K562 (cell line): ENCODE data around the gene SAMD10. TPM values are rescaled to one million over a fixed set of nuclear protein-coding genes. Genes with fewer than 3 reads are reported as not detected.
"Not testable (repeated sequence)": the region's sequence is repeated elsewhere in the genome, so short reads cannot be mapped to it uniquely, and the experiment has no call there.

Experiments used
- ATAC-seq: fragments of 200-7000 bp; cut with Tn5 transposase; 3 replicates; pipeline ENCODE4 v1.9.1; 2020; ENCODE audit warnings: moderate library complexity
- BruUV-seq: library from RNA; stranded (reverse); fragments of 400-500 nt; replicated peaks from 2 replicates; lab custom pipeline; 2021; lab: Mats Ljungman, UMichigan
- CTCF ChIA-PET: fragments of 300-600 bp; formaldehyde crosslinking; extraction: SDS; loops from one replicate; lab custom pipeline; 2021; ENCODE audit warnings: low intra/inter-chr PET ratio; lab: Yijun Ruan, JAX
- POLR2A ChIA-PET: fragments of 300-600, 350-650 bp; sonication (Branson Sonifier 250); formaldehyde crosslinking; extraction: SDS; loops from one replicate; lab custom pipeline; 2021; ENCODE audit warnings: antibody characterized with exemption, inconsistent platforms; lab: Yijun Ruan, JAX
- DNase-seq, 4 experiments: peaks; one replicate each; pipeline versions ENCODE4 v3.0.0 to v3.0.0-alpha.2; 2011 to 2018; ENCODE audit warnings: low spot score in 3 of 4, mixed read lengths in 3 of 4; ENCODE audit errors: extremely low read depth in 1 of 4
- FAIRE-seq: peaks from 2 replicates; lab custom pipeline; 2011; peaks lifted over from hg19 to GRCh38; lab: Jason Lieb, UNC
- H2AFZ ChIP-seq: 2 replicates; pipeline ENCODE4 v1.6.0; 2011; ENCODE audit warnings: low read depth, low read length, control low read depth, inconsistent platforms
- H3K27ac ChIP-seq: fragments of 200-600 bp; 3 replicates; pipeline ENCODE4 v1.8.0; 2011; ENCODE audit warnings: low read depth, mild to moderate bottlenecking, control low read depth, inconsistent platforms, low read length, moderate library complexity, mixed read lengths; ENCODE audit errors: extremely low read depth
- H3K27me3 ChIP-seq, 2 experiments: fragments of 300-600 bp in 1 of 2; 2 replicates in 1 of 2; 3 replicates in 1 of 2; pipeline versions ENCODE4 v1.6.0 to v1.8.0; 2011; ENCODE audit warnings: inconsistent platforms in 2 of 2, low read length in 2 of 2, mild to moderate bottlenecking in 1 of 2, mixed read lengths in 1 of 2, moderate library complexity in 1 of 2; ENCODE audit not compliant: control insufficient read depth in 2 of 2, insufficient read depth in 2 of 2
- H3K36me3 ChIP-seq: fragments of 300-600 bp; 3 replicates; pipeline ENCODE4 v1.8.0; 2011; ENCODE audit warnings: mild to moderate bottlenecking, low read length, inconsistent platforms; ENCODE audit not compliant: control insufficient read depth, insufficient read depth
- H3K4me1 ChIP-seq, 2 experiments: fragments of 200-600 bp in 1 of 2; replicated peaks in 1 of 2; 2 replicates in 1 of 2; 3 replicates in 1 of 2; pipeline versions ENCODE4 v1.5.1 to v1.8.0; 2011; ENCODE audit warnings: inconsistent platforms in 2 of 2, low read length in 2 of 2, mild to moderate bottlenecking in 1 of 2, mixed read lengths in 1 of 2, moderate library complexity in 1 of 2; ENCODE audit not compliant: control insufficient read depth in 2 of 2, insufficient read depth in 2 of 2
- H3K4me2 ChIP-seq: 2 replicates; pipeline ENCODE4 v1.6.1; 2011; ENCODE audit warnings: low read length, control low read depth, inconsistent platforms, mixed read lengths; ENCODE audit not compliant: insufficient read depth
- H3K4me3 ChIP-seq: fragments of 200-600 bp; sonication (generic), shearing (Covaris generic); 2 replicates; pipeline ENCODE4 v1.5.1; 2016; ENCODE audit warnings: control low read depth, inconsistent platforms
- H3K79me2 ChIP-seq: fragments of 200-600 bp; 3 replicates; pipeline ENCODE4 v1.8.0; 2011; ENCODE audit warnings: low read length, inconsistent platforms; ENCODE audit not compliant: control insufficient read depth, insufficient read depth
- H3K9ac ChIP-seq, 2 experiments: 2 replicates each; pipeline versions ENCODE4 v1.6.0 to v1.6.1; 2011; ENCODE audit warnings: low read depth in 2 of 2, low read length in 2 of 2, control low read depth in 1 of 2, inconsistent platforms in 1 of 2, mild to moderate bottlenecking in 1 of 2, mixed read lengths in 1 of 2; ENCODE audit not compliant: insufficient read depth in 1 of 2
- H3K9me1 ChIP-seq: one replicate; pipeline ENCODE4 v1.6.0; 2011; ENCODE audit warnings: inconsistent platforms, mild to moderate bottlenecking, low read length, moderate library complexity; ENCODE audit not compliant: control insufficient read depth, insufficient read depth
- H3K9me3 ChIP-seq: replicated peaks from 2 replicates; pipeline ENCODE4 v1.5.1; 2011; ENCODE audit warnings: low read depth, low read length, inconsistent platforms; ENCODE audit not compliant: control insufficient read depth, insufficient read depth
- H4K20me1 ChIP-seq: replicated peaks from 2 replicates; pipeline ENCODE4 v1.6.1; 2011; ENCODE audit warnings: low read length, inconsistent platforms, mixed read lengths; ENCODE audit not compliant: control insufficient read depth, insufficient read depth
- CREBBP ChIP-seq: IDR thresholded peaks from one replicate; pipeline ENCODE4 v1.6.1; 2012; ENCODE audit warnings: low read depth, mild to moderate bottlenecking, control low read depth, inconsistent platforms, low read length
- EGR1 ChIP-seq: fragments of 450-650 bp; conservative IDR thresholded peaks from 2 replicates; pipeline ENCODE4 v1.6.1; 2017; ENCODE audit warnings: mild to moderate bottlenecking
- HNRNPUL1 ChIP-seq: fragments of 200-400 bp; formaldehyde crosslinking; IDR thresholded peaks from 2 replicates; pipeline ENCODE4 v1.6.1; 2017; ENCODE audit warnings: low read length
- PHTF2 ChIP-seq: fragments of 250-450 bp; sonication (Bioruptor Pico); IDR thresholded peaks from 2 replicates; pipeline ENCODE4 v1.5.0; 2021; ENCODE audit warnings: mild to moderate bottlenecking
- ZNF146 ChIP-seq: IDR thresholded peaks from one replicate; pipeline ENCODE4 v1.6.1; 2018; ENCODE audit warnings: missing compliant biosample characterization; ENCODE audit not compliant: unreplicated experiment
- WGBS: fragments of 100-300 bp; shearing (Covaris generic); methylation state at CpG from one replicate; pipeline ENCODE4 v1.1.6; 2016; ENCODE audit warnings: low coverage, mixed read lengths; ENCODE audit not compliant: insufficient coverage; ENCODE audit errors: missing lambda C conversion rate; 5-methylcytosine and 5-hydroxymethylcytosine counted together
- in situ Hi-C: fragments of 300-500 bp; cut with MboI; formaldehyde crosslinking; loops from 4 replicates; pipeline ENCODE4 v1.15.0; 2018; ENCODE audit warnings: inconsistent platforms, mixed read lengths
- intact Hi-C: fragments of 100-400 bp; cut with micrococcal nuclease; formaldehyde crosslinking; loops from 2 replicates; pipeline ENCODE4 v1.14.2; 2022
- polyA plus RNA-seq, 8 experiments: library from polyadenylated mRNA; depleted of rRNA in 4 of 8; stranded (reverse) in 5 of 8; unstranded in 3 of 8; fragments of >200 nt; fragmentation: Nextera tagmentation in 2 of 8; fragmentation: Illumina TruSeq in 1 of 8; extraction: Ambion mirVana in 2 of 8; extraction: Trizol in 1 of 8; gene quantifications; 2 replicates each; pipeline versions ENCODE4 v1.2.1 to v1.2.3, GENCODE V29; 2011 to 2014; ENCODE audit warnings: inconsistent platforms in 1 of 8, missing spikeins in 1 of 8
- total RNA-seq, 7 experiments: library from RNA; depleted of rRNA in 6 of 7; stranded (reverse); fragments of >200 nt in 6 of 7; fragmentation: Illumina TruSeq in 2 of 7; extraction: Trizol in 2 of 7; gene quantifications; 2 replicates each; pipeline versions ENCODE4 v1.2.1 to v1.2.3, GENCODE V29; 2011 to 2021; ENCODE audit warnings: low replicate concordance in 1 of 7

Gene SAMD10
- total and polyA plus RNA-seq, 9 of the 15 experiments (the other 6 are each of a cell fraction or from before 2014, with no cell fraction given): 0.37 to 15.2 (median 4.8) TPM

GRCh38 chr20:63976980-63977738, 2.3 kb downstream of the SAMD10 start:
- TF ChIP-seq CREBBP (no peak), PHTF2 (CRISPR knock-in tag) (no peak), EGR1 (0 out of 2 replicates have a peak, but pooled peaks have one; percentile 46), HNRNPUL1 (no peak), ZNF146 (CRISPR knock-in tag) (no peak)
- Histone ChIP-seq H3K4me2 (peak overlapping the region; percentile 74), H3K36me3 (peaks cover 11% of the 10 kb centered on the region; the same call in 1 of the 3 replicates), H3K27me3 (no peaks in the 10 kb centered on the region), H3K27ac (0 out of 3 replicates have a peak overlapping the region, but pooled peaks have one; percentile 11), H3K9ac (peak overlapping the region in 1 of 2 experiments; percentile 71; a peak in 2 of 4 replicates), H3K9me1 (peaks cover 3% of the 10 kb centered on the region), H3K79me2 (peaks cover 18% of the 10 kb centered on the region), H3K4me3 (no peak overlapping the region), H2AFZ (peak overlapping the region; percentile 37; the same call in 1 of the 2 replicates), H4K20me1 (no peaks in the 10 kb centered on the region), H3K4me1 (peaks cover 30 to 70% of the 10 kb centered on the region in 2 experiments), H3K9me3 (no peaks in the 10 kb centered on the region)
- in situ Hi-C loops: no loop called here
- BruUV-seq: no TSS peak
- ChIA-PET POLR2A (interaction anchor here (0.6 kb wide), 2 partner anchors 8 to 83 kb away, joined by 3 read pairs; no protein-coding TSS in a partner anchor), CTCF (no interaction called here)
- FAIRE-seq: peak; percentile 40
- 76% methylated on average over 11 of the region's 18 CpGs for WGBS
- intact Hi-C loops: loop anchor here (5.0 to 10.0 kb wide), 3 partner anchors 75 to 192 kb away; partner anchors contain the start of genes ABHD16B and TPD52L2
- ATAC-seq: no peak
- DNase-seq: no peak

- POLR2A ChIA-PET, in situ Hi-C loops, BruUV-seq, CTCF ChIA-PET, H4K20me1 ChIP-seq, H3K4me3 ChIP-seq, H3K27ac ChIP-seq, DNase-seq, H3K27me3 ChIP-seq, ATAC-seq, H3K9me3 ChIP-seq, FAIRE-seq, H2AFZ ChIP-seq, H3K4me2 ChIP-seq, H3K9me1 ChIP-seq: not testable (repeated sequence)
- H3K9ac ChIP-seq: 0 out of 4 replicates have a peak overlapping the region, but pooled peaks of 1 of the 2 experiments have one; percentile 43
- WGBS: 65% methylated on average over 7 of the region's 7 CpGs
- peaks cover 26 to 70% of the 10 kb centered on the region in 2 experiments for H3K4me1 ChIP-seq
- peaks cover 11% of the 10 kb centered on the region; the same call in 1 of the 3 replicates for H3K36me3 ChIP-seq
- peaks cover 11% of the 10 kb centered on the region for H3K79me2 ChIP-seq
- intact Hi-C loops: loop anchor here (5.0 to 10.0 kb wide), 3 partner anchors 76 to 192 kb away; partner anchors contain the start of genes ABHD16B and TPD52L2
These were observed 2.9 kb downstream of the SAMD10 start for GRCh38 chr20:63976511-63976910.
